ENCODE measurements around the gene LCA5L.
"Not testable (repeated sequence)": the region's sequence is repeated elsewhere in the genome, so short reads cannot be mapped to it uniquely, and the experiment has no call there.

DNA sequence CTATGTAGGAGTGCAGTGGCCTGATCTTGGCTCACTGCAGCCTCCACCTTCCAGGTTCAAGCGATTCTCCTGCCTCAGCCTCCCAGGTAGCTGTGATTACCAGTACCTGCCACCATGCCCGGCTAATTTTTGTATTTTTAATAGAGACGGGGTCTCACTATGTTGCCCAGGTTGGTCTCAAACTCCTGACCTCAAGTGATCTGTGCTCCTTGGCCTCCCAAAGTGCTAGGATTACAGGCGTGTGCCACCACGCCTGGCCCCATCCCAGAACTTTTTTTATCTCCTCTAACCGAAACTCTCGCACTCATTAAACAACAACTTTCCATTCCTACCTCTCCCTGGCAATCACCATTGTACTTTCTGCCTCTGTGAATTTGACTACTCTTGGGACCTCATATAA is 63.5 kb downstream of the LCA5L start:
- not testable (repeated sequence) for TF ChIP-seq ZNF565 (CRISPR knock-in tag; conservative IDR thresholded peaks at IDR 0.05; ENCODE audit: low read depth); SNAI2 (CRISPR knock-in tag; IDR thresholded peaks at IDR 0.05); GLIS3 (CRISPR knock-in tag; IDR thresholded peaks at IDR 0.05); ARNTL (CRISPR knock-in tag; IDR thresholded peaks at IDR 0.05; ENCODE audit: borderline replicate concordance, low read depth); ESRRG (CRISPR knock-in tag; IDR thresholded peaks at IDR 0.05); ZNF8 (CRISPR knock-in tag; IDR thresholded peaks at IDR 0.05); OSR1 (CRISPR knock-in tag; IDR thresholded peaks at IDR 0.05); ZFP30 (CRISPR knock-in tag; IDR thresholded peaks at IDR 0.05); PPARA (CRISPR knock-in tag; IDR thresholded peaks at IDR 0.05; ENCODE audit: borderline replicate concordance); ZFP3 (CRISPR knock-in tag; IDR thresholded peaks at IDR 0.05); TOX (CRISPR knock-in tag; IDR thresholded peaks at IDR 0.05; ENCODE audit: borderline replicate concordance)
- TF ChIP-seq, protein P1, sequence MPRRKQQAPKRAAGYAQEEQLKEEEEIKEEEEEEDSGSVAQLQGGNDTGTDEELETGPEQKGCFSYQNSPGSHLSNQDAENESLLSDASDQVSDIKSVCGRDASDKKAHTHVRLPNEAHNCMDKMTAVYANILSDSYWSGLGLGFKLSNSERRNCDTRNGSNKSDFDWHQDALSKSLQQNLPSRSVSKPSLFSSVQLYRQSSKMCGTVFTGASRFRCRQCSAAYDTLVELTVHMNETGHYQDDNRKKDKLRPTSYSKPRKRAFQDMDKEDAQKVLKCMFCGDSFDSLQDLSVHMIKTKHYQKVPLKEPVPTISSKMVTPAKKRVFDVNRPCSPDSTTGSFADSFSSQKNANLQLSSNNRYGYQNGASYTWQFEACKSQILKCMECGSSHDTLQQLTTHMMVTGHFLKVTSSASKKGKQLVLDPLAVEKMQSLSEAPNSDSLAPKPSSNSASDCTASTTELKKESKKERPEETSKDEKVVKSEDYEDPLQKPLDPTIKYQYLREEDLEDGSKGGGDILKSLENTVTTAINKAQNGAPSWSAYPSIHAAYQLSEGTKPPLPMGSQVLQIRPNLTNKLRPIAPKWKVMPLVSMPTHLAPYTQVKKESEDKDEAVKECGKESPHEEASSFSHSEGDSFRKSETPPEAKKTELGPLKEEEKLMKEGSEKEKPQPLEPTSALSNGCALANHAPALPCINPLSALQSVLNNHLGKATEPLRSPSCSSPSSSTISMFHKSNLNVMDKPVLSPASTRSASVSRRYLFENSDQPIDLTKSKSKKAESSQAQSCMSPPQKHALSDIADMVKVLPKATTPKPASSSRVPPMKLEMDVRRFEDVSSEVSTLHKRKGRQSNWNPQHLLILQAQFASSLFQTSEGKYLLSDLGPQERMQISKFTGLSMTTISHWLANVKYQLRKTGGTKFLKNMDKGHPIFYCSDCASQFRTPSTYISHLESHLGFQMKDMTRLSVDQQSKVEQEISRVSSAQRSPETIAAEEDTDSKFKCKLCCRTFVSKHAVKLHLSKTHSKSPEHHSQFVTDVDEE (CRISPR knock-in tag; IDR thresholded peaks at IDR 0.05) = not testable (repeated sequence)
